ENCODE measurements around the gene C2orf78.
"Not testable (repeated sequence)": the region's sequence is repeated elsewhere in the genome, so short reads cannot be mapped to it uniquely, and the experiment has no call there.

Gene C2orf78

DNA sequence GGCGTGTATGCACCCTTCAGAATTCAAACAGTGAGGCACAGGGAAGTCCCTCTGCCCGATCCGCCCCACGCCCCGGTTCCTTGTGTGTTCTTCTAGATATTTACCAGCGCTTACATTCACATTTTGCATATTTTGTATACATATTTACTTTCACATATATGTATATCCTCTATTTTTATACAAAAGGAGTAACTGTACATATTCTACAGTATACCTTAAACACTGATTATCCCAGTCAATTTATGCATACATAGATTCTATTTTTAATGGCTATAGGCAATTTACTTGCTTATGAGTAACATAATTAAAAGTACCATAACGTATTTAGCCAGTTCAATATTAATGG is 3.8 kb upstream of the C2orf78 start:
- DNase-seq, result no peak

DNA sequence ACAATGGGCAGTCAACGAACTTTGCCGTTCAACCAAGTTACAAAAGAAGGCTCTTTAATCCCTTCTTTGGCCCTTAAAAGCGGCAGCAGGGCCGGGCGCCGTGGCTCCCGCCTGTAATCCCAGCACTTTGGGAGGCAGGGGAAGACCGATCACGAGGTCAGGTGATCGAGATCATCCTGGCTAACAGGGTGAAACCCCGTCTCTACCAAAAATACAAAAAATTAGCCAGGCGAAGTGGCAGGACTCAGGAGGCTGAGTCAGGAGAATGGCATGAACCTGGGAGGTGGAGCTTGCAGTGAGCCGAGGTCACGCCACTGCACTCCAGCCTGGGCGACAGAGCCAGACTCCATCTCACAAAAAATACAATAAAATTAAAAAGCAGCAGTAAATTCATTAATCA is 581 bp upstream of the C2orf78 start:
- DNase-seq, result not testable (repeated sequence)

DNA sequence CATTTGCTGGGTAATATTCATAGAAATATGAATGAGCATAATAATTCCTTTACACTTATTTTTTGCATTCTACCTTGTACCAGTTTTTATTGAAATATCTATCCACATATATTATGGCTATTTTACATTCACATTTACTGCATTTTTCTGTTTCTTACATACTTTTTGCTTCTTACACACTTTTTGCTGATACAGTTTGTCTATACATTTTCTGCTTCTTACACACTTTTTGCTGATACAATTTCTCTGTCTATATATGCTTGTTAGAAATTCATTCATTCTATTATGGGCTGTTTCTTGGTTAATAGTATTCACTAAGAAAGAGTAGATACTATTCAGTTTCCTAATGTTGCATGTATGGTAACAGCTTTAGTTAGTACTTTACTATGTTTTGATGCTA is 27.9 kb downstream of the C2orf78 start:
- DNase-seq, result no peak

DNA sequence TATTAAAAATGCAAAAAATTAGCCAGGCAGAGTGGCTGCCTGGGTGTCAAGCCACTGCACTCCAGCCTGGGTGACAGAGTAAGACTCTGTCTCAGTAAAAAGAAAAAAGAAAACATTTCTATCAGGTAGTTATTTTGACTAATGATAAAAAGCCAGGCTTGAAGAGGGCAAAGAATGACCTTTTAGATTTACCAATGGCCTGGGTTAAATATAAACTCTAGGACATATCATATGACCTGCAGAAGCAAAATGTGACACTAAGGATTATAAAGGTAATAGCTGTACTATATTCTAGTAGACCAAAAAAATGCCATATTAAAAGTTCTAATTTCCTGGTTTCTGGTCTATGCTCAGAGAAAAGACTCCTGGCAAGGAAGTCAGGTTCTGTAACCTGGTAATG is 28.7 kb downstream of the C2orf78 start:
- DNase-seq, result no peak

DNA sequence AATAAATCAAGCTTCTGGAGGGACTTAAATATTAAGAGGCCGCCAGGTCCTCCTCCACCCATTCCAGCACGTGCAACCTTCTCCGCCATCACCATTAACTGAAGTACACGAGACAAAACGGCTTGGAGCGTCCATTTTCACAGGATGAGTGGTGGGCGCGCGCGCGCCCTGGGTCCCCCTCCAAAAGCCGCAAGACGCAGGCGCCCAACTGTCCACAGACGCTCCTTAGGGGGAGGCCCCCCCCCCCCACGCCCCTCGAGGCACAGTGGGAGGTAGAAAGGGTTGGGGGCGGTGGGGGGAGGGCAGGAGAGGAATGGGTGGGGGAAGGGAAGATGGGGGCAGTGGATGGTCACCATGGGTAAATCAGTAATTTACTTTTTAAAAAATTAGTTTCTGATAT is 34.3 kb downstream of the C2orf78 start:
- no peak for DNase-seq

DNA sequence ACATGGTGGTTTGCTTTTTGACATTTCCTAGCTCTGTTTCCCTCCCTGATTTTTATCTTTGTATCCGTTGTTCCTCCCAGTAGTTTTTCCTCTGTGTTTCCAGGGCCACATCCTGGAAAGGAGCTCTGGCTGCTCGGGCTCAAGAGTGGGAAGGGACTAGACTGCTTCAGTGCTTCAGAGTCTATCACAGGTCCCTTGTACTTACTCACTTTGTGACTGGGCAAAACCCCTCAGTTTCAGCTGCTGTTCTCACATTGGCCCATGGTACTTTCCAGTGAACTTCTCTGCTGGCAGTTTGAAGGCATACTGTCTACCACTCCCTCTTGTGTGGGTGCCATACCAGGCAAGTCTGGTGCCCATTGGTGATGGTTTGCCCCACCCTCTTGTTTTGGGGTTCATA is 37.2 kb downstream of the C2orf78 start:
- DNase-seq, result no peak

DNA sequence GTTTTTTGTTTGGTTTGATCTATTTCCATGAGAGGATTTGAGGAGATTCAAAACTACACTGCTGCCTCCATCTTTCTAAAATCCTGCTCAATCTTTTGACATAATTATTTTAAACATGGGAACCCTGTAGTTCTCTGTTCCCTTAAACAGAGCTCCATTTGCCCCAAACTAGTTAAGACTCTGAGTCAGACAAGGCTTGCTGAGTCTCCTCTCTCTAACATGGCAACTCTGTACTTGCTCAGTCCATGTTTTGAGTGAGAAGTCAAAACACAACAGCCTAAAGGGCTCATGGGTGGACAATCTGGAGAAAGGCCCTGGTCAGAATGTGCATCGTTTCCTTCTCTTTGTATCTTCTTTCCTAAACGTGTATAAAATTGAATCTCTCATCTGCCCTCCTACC is 37.7 kb downstream of the C2orf78 start:
- DNase-seq, result no peak

DNA sequence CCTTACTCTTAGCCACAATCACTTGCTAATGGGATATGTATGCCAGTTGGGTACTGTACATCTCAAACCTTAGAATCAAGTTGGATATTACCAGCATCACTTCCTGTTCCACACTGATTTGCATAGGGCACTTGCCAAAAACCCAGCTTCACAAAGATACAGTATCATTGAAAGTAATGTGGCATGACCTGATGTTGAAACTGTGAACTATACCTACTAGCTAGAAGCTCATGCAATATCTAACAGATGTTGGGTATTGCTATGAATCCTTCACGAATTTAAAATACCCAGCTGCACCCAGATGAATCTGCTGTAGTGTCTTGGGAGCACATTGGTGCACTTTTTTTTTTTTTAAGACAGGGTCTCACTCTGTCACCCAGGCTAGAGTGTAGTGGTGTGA is 38.3 kb downstream of the C2orf78 start:
- DNase-seq, result no peak

DNA sequence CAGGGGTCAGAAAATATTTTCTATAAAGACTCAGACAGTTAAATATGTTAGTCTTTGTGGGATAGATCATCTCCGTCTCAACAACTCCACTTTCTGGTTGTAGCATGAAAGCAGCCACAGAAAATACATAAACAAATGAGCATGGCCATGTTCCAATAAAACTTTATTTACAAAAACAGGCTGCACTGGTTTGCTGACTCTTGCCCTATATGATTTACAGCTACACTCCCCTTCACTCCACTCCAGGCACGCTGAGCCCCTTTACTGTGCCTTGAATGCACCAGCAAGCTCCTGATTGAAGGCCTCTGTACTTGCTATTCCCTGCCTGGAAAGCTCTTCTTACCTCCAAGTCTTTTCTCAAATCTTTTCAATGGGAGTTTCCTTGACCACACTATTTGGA is 39.0 kb downstream of the C2orf78 start:
- DNase-seq, result no peak

DNA sequence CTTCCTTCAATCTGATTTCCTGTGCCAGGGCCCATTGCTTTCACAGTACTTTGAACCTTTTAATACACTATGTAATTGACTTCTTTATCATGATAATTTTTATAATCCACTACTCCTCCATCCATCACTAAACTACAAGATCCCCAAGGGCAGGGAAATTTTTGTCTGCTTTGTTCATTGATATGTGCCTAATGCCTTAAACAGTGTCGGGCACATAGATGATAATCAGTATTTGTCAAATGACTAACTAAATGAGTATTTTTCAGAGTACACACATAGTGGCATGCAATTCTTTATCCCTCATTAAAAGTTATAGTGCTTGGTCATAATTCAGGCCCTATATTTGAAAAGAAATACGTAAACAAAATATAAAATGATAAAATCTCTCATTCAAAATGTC is 39.4 kb downstream of the C2orf78 start:
- no peak for DNase-seq

DNA sequence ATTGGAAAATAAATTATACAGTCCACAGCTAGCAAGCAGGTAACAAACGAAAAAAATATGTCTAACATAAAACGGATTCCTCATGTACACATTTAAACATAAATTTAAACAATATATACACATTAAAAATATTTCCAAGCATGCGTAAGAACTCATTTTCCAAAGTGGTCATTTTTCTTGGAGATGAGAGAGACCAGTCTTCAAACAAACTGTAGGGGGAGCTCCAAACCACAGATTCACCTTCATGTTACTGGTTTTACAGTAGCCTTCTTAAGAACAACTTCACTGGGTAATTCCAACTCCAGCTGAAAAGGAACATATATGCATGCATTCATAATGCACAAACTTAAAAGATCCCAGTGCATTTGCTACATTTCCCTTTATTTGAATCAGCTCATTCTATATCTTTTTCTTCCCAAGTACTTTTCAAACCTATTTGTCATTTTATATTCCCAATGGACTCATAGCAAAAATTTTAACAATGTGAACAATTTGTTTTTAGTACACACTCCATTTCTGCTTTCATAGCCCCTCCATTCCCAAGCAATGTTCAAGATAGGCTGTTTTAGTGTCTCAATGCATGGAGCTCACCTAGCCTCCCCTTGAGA is 40.0 kb downstream of the C2orf78 start:
- DNase-seq, result peak in 2 of 14 donors; percentile 10 to 50

DNA sequence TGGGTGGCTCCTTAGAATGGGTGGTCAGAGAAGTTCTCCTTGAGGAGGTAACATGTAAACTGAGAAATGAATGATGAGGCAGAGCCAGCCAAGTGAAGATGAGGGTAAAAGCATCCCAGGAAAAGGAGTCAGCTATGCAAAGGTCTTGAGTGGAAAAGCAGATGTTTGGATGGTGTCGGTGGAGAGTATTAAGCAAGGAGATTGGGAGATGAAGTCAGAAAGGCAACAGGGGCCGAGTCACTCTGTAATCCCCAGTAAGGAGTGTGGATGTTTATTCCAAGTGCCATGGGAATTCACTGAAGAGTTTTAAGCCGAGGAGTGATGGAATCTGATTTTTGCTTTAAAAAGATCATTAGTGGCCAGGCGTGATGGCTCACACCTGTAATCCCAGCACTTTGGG is 41.4 kb downstream of the C2orf78 start:
- DNase-seq, result no peak

DNA sequence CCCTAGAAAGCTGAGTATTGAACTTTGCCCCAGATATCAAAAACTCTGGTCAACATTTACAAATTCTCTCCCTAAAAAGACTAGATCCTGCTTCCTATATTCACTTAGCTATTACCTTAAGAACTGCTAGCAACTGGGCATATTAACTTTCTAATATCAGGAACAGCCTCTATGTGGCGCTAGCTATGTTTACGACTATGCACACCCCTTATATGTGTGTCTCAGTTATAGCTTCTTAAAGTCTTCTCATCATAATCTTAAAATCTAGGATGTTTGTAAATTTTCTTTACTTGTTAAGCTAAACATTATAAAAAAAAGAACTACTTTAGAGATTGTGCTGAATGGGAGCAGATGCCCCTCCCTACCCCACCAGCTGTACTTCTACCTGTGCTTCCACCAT is 43.0 kb downstream of the C2orf78 start:
- no peak for DNase-seq

DNA sequence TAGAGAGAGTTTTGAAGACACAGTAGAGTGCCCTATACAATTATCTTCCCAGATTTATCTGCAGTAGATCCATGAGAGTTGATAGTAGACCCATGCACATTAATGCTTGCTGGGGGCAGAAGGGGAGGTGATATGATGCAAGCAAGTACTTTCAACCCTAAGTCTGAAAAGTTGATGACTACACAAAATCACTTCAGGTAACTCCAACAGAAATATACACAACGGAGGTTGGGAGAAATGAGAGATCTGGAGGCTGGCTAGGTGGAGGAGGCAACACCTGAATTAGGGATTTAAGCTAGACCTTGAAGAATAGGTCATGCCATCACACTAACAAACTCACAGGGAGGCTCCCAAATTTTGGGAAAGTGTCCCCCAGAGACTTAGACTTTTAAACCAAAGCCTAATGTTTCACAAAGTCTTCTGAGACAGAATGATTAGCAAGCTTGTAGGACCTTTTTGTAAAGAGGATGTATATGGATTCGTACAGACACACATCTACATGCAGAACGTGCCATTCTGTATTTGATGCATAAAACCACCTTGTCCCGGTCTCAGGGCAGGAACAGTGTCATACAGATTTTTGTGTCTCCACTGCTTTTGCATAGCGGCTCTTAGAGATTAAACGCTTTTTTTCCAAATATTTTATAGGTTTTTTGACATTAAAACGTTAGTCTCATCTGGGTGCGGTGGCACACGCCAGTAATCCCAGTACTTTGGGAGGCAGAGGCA is 43.8 kb downstream of the C2orf78 start:
- DNase-seq, result no peak

DNA sequence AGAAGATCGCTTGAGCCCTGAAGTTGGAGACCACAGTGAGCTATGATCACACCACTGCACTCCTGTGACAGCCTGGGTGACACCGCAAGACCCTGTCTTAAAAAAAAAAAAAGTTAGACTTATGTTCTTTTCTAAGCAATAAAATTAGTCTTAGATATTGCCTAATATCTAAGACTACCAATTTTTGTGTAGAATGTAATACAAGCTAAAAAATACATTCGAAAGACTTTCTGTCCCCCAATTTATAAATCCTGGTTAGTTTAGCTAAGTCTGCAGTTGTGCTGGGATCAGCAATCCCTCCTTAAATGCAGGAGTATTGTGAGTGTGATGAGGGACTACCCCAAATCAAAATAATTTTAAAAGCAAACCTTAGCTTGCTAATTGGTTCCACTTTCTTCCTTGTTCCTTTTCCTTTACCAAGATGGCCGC is 44.4 kb downstream of the C2orf78 start:
- DNase-seq, result no peak

DNA sequence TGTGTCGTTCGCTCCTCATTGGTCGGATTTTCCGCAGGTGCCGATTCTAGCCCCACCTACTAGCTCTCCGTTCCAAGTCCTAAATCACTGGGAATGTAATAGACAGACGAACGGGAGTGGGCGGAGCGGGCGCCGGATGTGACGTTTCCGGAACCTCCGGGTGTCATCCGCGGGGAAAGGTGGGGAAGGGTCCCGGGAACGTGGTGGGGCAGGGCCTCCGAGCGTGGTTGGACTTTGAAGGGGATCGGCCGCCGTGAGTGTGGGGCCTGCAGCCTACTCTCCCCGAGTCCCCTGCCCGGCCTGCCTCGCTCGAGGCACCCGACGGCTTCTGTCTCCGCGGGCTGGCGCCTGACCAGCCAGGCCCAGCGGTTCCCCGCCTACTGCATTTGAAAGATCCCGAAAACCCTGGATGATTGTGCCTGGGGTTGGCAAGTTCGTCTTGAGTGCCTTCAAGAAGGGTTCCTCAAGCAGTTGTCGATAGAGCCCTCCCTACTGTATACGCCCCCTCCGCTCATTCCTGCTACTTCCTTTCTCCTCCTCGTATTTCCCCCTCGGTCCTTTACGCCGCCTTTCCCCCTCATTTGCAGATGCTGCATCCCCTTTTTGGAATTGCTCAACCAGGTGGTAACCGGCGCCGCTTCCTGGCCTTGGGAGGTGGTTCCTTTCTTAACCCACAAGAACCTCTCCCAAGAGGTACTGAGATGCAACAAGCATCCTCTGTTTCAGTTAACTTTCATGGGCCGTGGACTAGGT is 45.0 kb downstream of the C2orf78 start, which contains the start of gene STAMBP:
Gene STAMBP (plus strand): TSS at position 144 of the 753 bp plus-strand sequence. CDS start 1,896 bp downstream, outside the sequence.
- peak; percentile 50 to 96 (median 90) for DNase-seq

DNA sequence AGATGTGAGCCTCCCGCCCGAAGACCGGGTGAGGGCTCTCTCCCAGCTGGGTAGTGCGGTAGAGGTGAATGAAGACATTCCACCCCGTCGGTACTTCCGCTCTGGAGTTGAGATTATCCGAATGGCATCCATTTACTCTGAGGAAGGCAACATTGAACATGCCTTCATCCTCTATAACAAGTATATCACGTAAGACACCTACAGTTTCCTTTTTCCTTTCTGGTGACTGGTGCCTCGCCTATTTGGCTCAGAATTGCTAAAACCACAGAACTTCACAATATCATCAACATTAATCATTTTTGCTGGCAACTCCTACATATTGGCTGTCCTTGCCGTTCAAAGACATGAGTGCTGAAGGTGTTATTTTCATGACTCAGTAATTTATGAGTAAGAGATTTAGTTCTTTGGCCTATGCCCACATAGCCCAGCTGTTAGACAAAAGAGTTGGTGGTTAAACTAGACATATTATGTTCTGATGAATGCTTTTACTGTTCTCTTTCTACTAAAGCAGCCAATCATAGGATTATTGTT is 47.0 kb downstream of the C2orf78 start:
- DNase-seq, result no peak

DNA sequence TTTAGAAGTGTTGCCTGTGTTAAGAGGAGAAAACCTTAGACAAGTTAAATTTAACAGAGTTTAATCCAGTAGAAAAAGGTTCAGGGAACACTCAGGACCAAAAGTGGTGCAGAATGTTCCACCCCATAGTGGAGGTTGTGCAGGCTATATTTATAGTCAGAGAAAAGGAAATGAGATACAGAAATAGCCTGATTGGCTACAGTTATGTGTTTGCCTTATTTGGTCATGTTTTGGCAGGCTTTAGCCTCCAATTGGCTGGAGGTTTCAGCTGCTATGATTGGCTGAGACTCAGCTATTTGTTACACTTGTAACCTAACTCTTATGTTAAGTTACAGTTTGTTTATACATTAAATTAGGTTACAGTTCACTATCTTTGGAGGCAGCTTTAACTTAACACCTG is 48.9 kb downstream of the C2orf78 start:
- DNase-seq, result peak in 1 of 14 donors; percentile 6

DNA sequence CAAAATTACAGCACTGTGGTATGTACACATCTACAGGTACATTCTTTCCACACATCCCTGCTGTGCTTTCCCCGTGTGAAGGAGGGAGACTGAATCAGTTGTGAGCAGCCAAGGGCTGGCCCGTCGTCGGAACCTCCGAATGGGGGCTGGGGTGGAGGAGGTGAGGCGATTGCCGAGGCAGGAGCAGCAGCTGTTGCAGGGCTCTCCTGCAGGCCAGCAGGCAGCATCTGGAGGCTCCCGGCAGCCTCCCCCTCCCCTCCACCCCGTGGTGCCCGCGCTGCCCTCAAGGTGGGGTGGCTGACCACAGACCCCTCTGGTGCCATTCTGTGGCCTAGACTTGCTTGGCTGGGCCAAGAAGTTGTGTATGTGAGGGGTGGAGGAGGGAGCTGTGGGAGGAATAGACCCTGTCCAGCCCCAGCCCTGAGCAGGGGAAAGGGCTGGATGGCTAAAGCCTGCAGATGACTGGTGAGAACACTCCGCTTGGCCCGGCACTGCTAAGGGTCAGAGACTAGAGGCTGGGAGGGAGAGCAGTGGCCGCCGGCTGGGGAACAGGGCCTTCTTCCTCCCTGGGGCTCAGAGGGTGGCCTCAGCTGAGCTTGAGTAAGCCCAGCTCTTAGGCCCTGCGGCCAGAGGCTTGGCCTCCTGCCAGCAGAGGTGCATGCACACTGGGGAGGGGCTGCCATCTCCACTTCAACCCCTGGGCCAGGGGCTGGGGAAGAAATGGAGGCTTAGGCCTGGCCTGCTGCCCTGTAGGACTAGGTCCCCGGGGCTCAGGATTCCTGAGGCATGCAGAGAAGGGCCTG is 52.4 kb downstream of the C2orf78 start:
- no peak for DNase-seq

DNA sequence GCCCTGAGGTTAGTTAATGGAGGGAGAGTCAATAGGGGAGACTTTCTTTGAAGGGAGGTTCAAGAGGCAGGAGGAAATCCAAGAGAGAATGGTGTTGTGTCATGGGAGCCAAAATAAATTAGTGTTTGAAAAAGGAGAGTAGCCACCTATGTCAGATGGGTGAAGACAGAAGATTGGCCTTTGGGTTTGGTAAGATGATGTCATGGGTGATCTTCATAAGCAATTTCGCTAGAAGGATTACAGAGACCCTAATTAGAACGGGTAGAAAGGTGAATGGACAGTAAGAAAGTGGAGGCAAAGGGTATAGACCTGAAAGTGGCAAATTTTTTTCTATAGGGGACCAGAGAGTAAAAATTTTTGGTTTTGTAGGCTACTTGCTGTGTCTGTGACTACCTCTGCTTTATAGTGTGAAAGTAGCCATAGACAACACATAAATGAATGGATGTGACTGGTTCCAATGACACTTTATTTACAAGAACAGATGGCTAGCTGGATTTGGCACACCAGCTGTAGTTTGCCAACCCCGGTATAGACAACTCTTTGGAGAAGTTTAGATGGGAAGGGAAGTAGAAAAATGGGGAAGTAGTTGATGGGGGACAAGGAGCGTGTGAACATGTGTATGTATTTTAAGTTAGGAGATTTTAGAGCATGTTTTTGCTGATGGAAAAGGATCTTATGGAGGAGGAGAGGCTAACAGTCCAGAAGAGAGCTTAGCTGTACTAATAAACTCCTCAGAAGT is 54.0 kb downstream of the C2orf78 start:
- DNase-seq, result peak in 1 of 14 donors; percentile 3

DNA sequence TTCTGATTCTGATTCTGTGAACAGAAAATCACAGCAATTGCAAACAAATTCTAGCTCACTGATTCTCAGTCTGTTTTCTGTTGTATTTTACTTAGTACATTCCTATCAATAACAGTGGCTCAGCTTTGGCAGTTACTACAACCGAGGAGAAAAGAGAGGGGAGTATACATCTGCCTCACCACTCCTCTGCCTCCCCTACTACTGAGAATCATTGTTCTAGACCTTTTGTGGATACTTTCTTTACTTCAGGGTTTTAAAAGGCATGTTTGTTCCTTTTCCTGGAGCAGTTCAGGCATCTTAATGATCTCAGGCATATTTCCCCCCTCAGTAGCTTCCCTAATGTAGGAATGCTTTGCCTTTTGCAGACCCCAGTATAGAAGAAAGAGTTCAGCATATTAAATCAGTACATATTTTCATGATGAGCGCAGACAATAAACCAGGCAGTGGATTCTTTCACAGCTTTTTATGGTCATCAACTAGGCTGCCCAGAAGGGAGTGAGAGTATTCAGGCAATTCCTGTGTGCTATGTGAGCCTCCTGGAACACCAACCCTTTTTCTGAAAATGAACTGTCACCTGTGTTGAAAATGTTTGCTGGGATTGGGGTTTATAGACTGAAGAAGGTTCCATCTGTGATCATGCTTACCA is 55.0 kb downstream of the C2orf78 start:
- DNase-seq, result peak in 1 of 14 donors; percentile 14

All from C1 segment of cervical spinal cord (tissue), 14 donors.